GM12878 (cell line): ENCODE results near the gene STPG4. TPM values are rescaled to one million over a fixed set of nuclear protein-coding genes. Genes with fewer than 3 reads are reported as not detected.

Experiments
- ATAC-seq: fragments of 200-7000 bp; cut with Tn5 transposase; 3 replicates; pipeline ENCODE4 v1.9.1; 2020; ENCODE audit warnings: mild to moderate bottlenecking, moderate library complexity
- BruUV-seq: library from RNA; stranded (reverse); fragments of 400-500 nt; replicated peaks from 2 replicates; lab custom pipeline; 2021; lab: Mats Ljungman, UMichigan
- CTCF ChIA-PET: fragments of 300-600 bp; sonication (Branson Sonifier 250); formaldehyde crosslinking; extraction: SDS; loops from one replicate; lab custom pipeline; 2021; ENCODE audit warnings: inconsistent platforms; lab: Yijun Ruan, JAX
- POLR2A ChIA-PET: fragments of 350-600 bp; formaldehyde crosslinking; extraction: SDS; loops from one replicate; lab custom pipeline; 2021; ENCODE audit warnings: inconsistent platforms; lab: Charles Lee
- RAD21 ChIA-PET: fragments of 300-600 bp; sonication (Branson Sonifier 250); formaldehyde crosslinking; loops from one replicate; lab custom pipeline; 2023; ENCODE audit warnings: antibody characterized with exemption; ENCODE audit not compliant: unreplicated experiment; lab: Charles Lee
- SMC1A ChIA-PET: fragments of 300-600 bp; sonication (Branson Sonifier 250); formaldehyde crosslinking; loops from one replicate; lab custom pipeline; 2023; ENCODE audit not compliant: unreplicated experiment, uncharacterized antibody; lab: Charles Lee
- DNase-seq: peaks from one replicate; pipeline ENCODE4 v3.0.0-alpha.2; 2011; ENCODE audit warnings: low read depth, low spot score
- FAIRE-seq: peaks from 3 replicates; lab custom pipeline; 2011; peaks lifted over from hg19 to GRCh38; lab: Jason Lieb, UNC
- H2AFZ ChIP-seq: 2 replicates; pipeline ENCODE4 v1.6.0; 2011; ENCODE audit warnings: low read depth, low read length, control low read depth; ENCODE audit not compliant: control insufficient read depth
- H3K27ac ChIP-seq: 2 replicates; pipeline ENCODE4 v1.5.1; 2011; ENCODE audit warnings: control low read depth; ENCODE audit not compliant: control insufficient read depth, insufficient read depth
- H3K27me3 ChIP-seq, 2 experiments: replicated peaks in 1 of 2; 2 replicates each; pipeline versions ENCODE4 v1.6.0 to v1.6.1; 2011; ENCODE audit warnings: low read length in 1 of 2; ENCODE audit not compliant: control insufficient read depth in 2 of 2, insufficient read depth in 2 of 2
- H3K36me3 ChIP-seq, 2 experiments: 2 replicates each; pipeline ENCODE4 v1.5.1; 2011; ENCODE audit warnings: low read length in 1 of 2; ENCODE audit not compliant: control insufficient read depth in 2 of 2, insufficient read depth in 2 of 2
- H3K4me1 ChIP-seq: 2 replicates; pipeline ENCODE4 v1.6.1; 2011; ENCODE audit warnings: mild to moderate bottlenecking, low read length, moderate library complexity, mixed read lengths; ENCODE audit not compliant: control insufficient read depth, insufficient read depth
- H3K4me2 ChIP-seq: 2 replicates; pipeline ENCODE4 v1.6.0; 2011; ENCODE audit warnings: control low read depth; ENCODE audit not compliant: control insufficient read depth, insufficient read depth
- H3K4me3 ChIP-seq: fragments of 200-600 bp; sonication (generic); 2 replicates; pipeline ENCODE4 v1.5.1; 2016
- H3K79me2 ChIP-seq: 2 replicates; pipeline ENCODE4 v1.6.0; 2011; ENCODE audit warnings: low read length; ENCODE audit not compliant: control insufficient read depth, insufficient read depth
- H3K9ac ChIP-seq: 2 replicates; pipeline ENCODE4 v1.8.0; 2011; ENCODE audit warnings: low read length, control low read depth, mixed read lengths; ENCODE audit not compliant: control insufficient read depth, insufficient read depth
- H3K9me3 ChIP-seq: replicated peaks from 3 replicates; pipeline ENCODE4 v1.5.1; 2011; ENCODE audit warnings: mild to moderate bottlenecking, low read length; ENCODE audit not compliant: control insufficient read depth, insufficient read depth
- H4K20me1 ChIP-seq: 2 replicates; pipeline ENCODE4 v1.6.0; 2011; ENCODE audit not compliant: control insufficient read depth, insufficient read depth
- E4F1 ChIP-seq: fragments of 450-650 bp; IDR thresholded peaks from 2 replicates; pipeline ENCODE4 v1.6.1; 2018; ENCODE audit warnings: borderline replicate concordance, mild to moderate bottlenecking; ENCODE audit not compliant: partially characterized antibody
- LARP7 ChIP-seq: fragments of 450-650 bp; IDR thresholded peaks from 2 replicates; pipeline ENCODE4 v1.6.1; 2017; ENCODE audit warnings: mild to moderate bottlenecking
- NFIC ChIP-seq: IDR thresholded peaks from 2 replicates; pipeline ENCODE4 v1.6.1; 2012; ENCODE audit warnings: low read depth, mild to moderate bottlenecking, inconsistent platforms, low read length, moderate library complexity
- NFXL1 ChIP-seq: fragments of 450-650 bp; IDR thresholded peaks from 2 replicates; pipeline ENCODE4 v1.6.1; 2017; ENCODE audit warnings: antibody characterized with exemption, mild to moderate bottlenecking, borderline replicate concordance
- NFYB ChIP-seq: IDR thresholded peaks from 2 replicates; pipeline ENCODE4 v1.6.1; 2011; ENCODE audit warnings: low read depth, mild to moderate bottlenecking, low read length, improper control_type of control experiment, moderate library complexity; ENCODE audit not compliant: insufficient read depth
- NKRF ChIP-seq: fragments of 450-650 bp; conservative IDR thresholded peaks from 2 replicates; pipeline ENCODE4 v1.6.1; 2017; ENCODE audit warnings: mild to moderate bottlenecking, moderate library complexity
- POLR2AphosphoS5 ChIP-seq: IDR thresholded peaks from 2 replicates; pipeline ENCODE4 v1.6.1; 2011; ENCODE audit warnings: mild to moderate bottlenecking, low read length, inconsistent platforms
- SRF ChIP-seq, 2 experiments: IDR thresholded peaks; 2 replicates each; pipeline ENCODE4 v1.6.1; 2011; ENCODE audit warnings: low read depth in 2 of 2, low read length in 2 of 2, mild to moderate bottlenecking in 1 of 2, moderate library complexity in 1 of 2
- TCF12 ChIP-seq: IDR thresholded peaks from 2 replicates; pipeline ENCODE4 v1.6.1; 2011; ENCODE audit warnings: low read depth, mild to moderate bottlenecking, low read length
- ZNF274 ChIP-seq: IDR thresholded peaks from one replicate; pipeline ENCODE4 v1.8.0; 2011; ENCODE audit not compliant: insufficient read length, insufficient read depth
- WGBS: methylation state at CpG from one replicate; pipeline ENCODE4 v1.1.6; 2016; ENCODE audit warnings: low lambda C conversion rate; ENCODE audit not compliant: insufficient replicate concordance, insufficient coverage; ENCODE audit errors: missing lambda C conversion rate; 5-methylcytosine and 5-hydroxymethylcytosine counted together
- in situ Hi-C: fragments of 300-500 bp; cut with MboI; formaldehyde crosslinking; loops from 9 replicates; pipeline ENCODE4 v1.14.3; 2018; ENCODE audit warnings: mixed read lengths
- intact Hi-C: fragments of 100-400 bp; cut with micrococcal nuclease; formaldehyde crosslinking; loops from one replicate; pipeline ENCODE4 v1.14.2; 2022; ENCODE audit not compliant: unreplicated experiment
- polyA plus RNA-seq, 11 experiments: library from polyadenylated mRNA; depleted of rRNA in 4 of 11; unstranded in 6 of 11; stranded (reverse) in 5 of 11; fragments of >200 nt; fragmentation: Nextera tagmentation in 4 of 11; fragmentation: Illumina TruSeq in 1 of 11; extraction: Ambion mirVana in 4 of 11; extraction: Trizol in 1 of 11; gene quantifications; 1 replicate in 1 of 11; 2 replicates in 10 of 11; pipeline versions ENCODE4 v1.2.1 to v1.2.3, GENCODE V29; 2011 to 2016; ENCODE audit warnings: inconsistent platforms in 2 of 11, missing spikeins in 2 of 11, low read depth in 1 of 11
- total RNA-seq, 4 experiments: library from RNA; depleted of rRNA in 3 of 4; stranded (reverse); fragments of >200 nt in 3 of 4; fragmentation: Illumina TruSeq in 1 of 4; extraction: Trizol in 1 of 4; gene quantifications; 2 replicates each; pipeline versions ENCODE4 v1.2.1 to v1.2.3, GENCODE V29; 2013 to 2021
- TF ChIP-seq, protein P1 (sequence below): fragments of 450-650 bp; formaldehyde crosslinking; IDR thresholded peaks from 2 replicates; pipeline ENCODE4 v1.4.0; 2022; ENCODE audit warnings: mild to moderate bottlenecking, moderate library complexity

The STPG4 gene
- total and polyA plus RNA-seq, 10 of the 15 experiments (the other 5 are each of a cell fraction or from before 2014, with no cell fraction given): 0.10 to 0.29 (median 0.19) TPM; not detected in 3

DNA sequence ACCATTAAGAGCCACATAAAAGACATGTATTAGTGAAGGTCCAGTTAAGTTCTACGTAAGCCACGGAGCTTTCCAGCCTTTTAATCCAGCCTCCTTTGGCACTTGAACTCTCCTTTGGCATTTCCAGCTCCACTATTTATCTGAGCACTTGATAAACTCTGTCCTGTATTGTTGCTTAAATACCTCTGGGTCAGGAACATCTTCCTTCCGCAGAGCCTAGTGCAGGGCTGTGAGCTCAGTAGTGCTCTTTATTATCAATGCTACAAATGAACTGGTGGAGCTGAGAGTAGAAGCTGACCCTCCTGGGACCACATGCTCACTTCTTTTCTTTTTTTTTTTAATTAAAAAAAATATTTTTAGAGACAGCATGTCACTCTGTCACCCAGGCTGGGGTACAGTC is 4.9 kb downstream of the STPG4 start (continued):
- no peak for TF ChIP-seq NKRF
- TF ChIP-seq, all 136 proteins: peak for 0

DNA sequence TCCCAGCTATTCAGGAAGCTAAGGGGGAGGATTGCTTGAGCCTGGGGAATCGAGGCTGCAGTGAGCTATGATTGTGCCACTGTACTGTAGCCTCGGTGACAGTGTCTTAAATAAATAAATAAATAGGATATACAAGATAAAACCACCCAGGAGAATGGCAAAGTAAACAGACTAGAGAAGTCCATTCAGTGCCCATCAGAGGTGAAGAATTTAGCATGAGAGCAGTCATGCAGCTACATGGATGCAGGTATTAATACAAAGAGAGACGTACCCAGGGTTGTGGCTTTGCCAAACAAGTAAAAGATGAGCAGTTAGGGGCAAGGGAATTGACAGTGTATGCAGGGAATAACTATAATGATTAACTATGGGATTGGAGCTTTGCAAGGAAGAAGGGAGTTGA is 8.1 kb downstream of the STPG4 start:
- FAIRE-seq: no peak
- no peaks in the 10 kb centered on the region for H3K4me1 ChIP-seq
- no TSS peak for BruUV-seq
- no peaks in the 10 kb centered on the region for H3K27me3 ChIP-seq
- POLR2A ChIA-PET: interaction anchor here (1.0 kb wide), 1 partner anchor 23 kb away, joined by 3 read pairs; no protein-coding TSS in a partner anchor
- no peak overlapping the region for H3K4me2 ChIP-seq
- H3K36me3 ChIP-seq: peaks cover 1 to 24% of the 10 kb centered on the region in 2 experiments; a peak in 3 of 4 replicates
- no peak overlapping the region for H2AFZ ChIP-seq
- H3K27ac ChIP-seq: no peak overlapping the region
- no peaks in the 10 kb centered on the region for H3K9me3 ChIP-seq
- H4K20me1 ChIP-seq: no peaks in the 10 kb centered on the region
- no peak for DNase-seq
- in situ Hi-C loops: no loop called here
- intact Hi-C loops: no loop called here
- TF ChIP-seq E4F1: no peak
- TF ChIP-seq SRF (IDR thresholded peaks at IDR 0.05; ENCODE audit: low read depth in 2 of 2, low read length in 2 of 2): no peak
- no peak for TF ChIP-seq NFXL1
- no peak for TF ChIP-seq ZNF274
- no peak for TF ChIP-seq NFIC
- TF ChIP-seq, protein P1, sequence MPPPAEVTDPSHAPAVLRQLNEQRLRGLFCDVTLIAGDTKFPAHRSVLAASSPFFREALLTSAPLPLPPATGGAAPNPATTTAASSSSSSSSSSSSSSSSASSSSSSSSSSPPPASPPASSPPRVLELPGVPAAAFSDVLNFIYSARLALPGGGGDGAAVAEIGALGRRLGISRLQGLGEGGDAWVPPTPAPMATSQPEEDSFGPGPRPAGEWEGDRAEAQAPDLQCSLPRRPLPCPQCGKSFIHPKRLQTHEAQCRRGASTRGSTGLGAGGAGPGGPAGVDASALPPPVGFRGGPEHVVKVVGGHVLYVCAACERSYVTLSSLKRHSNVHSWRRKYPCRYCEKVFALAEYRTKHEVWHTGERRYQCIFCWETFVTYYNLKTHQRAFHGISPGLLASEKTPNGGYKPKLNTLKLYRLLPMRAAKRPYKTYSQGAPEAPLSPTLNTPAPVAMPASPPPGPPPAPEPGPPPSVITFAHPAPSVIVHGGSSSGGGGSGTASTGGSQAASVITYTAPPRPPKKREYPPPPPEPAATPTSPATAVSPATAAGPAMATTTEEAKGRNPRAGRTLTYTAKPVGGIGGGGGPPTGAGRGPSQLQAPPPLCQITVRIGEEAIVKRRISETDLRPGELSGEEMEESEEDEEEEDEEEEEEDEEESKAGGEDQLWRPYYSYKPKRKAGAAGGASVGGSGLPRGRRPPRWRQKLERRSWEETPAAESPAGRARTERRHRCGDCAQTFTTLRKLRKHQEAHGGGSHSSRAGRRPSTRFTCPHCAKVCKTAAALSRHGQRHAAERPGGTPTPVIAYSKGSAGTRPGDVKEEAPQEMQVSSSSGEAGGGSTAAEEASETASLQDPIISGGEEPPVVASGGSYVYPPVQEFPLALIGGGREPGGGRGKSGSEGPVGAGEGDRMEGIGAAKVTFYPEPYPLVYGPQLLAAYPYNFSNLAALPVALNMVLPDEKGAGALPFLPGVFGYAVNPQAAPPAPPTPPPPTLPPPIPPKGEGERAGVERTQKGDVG (CRISPR knock-in tag): no peak
- TF ChIP-seq TCF12: no peak
- no peak for TF ChIP-seq LARP7
- no peak for TF ChIP-seq POLR2AphosphoS5
- no peak for TF ChIP-seq NFYB
- TF ChIP-seq, all 136 proteins: peak for 0
- 98% methylated on average over 3 of the region's 3 CpGs for WGBS
- no peak overlapping the region for H3K9ac ChIP-seq
- H3K4me3 ChIP-seq: no peak overlapping the region
- ChIA-PET CTCF (no interaction called here), SMC1A (no interaction called here), RAD21 (no interaction called here)
- H3K79me2 ChIP-seq: no peaks in the 10 kb centered on the region
- ATAC-seq: no peak
